Fibroblast of lung (primary cell): ENCODE measurements around the gene CCDC197. TPM values are rescaled to one million over a fixed set of nuclear protein-coding genes. Genes with fewer than 3 reads are reported as not detected.

Experiments used
- DNase-seq, 2 donors: peaks; one replicate each; pipeline versions ENCODE4 v3.0.0 to v3.0.0-alpha.2; 2010; ENCODE audit warnings: low read depth in 2 of 2
- H2AFZ ChIP-seq: 2 replicates; pipeline ENCODE4 v1.5.1; 2012; ENCODE audit warnings: low read length, control low read depth, inconsistent platforms
- H3K27ac ChIP-seq: 2 replicates; pipeline ENCODE4 v1.5.1; 2011; ENCODE audit warnings: low read length, control low read depth; ENCODE audit not compliant: insufficient read depth
- H3K27me3 ChIP-seq: 2 replicates; pipeline ENCODE4 v1.5.1; 2011; ENCODE audit warnings: mild to moderate bottlenecking, low read length; ENCODE audit not compliant: control insufficient read depth, insufficient read depth
- H3K36me3 ChIP-seq: 2 replicates; pipeline ENCODE4 v1.5.1; 2011; ENCODE audit warnings: low read length; ENCODE audit not compliant: control insufficient read depth, insufficient read depth
- H3K4me1 ChIP-seq: 2 replicates; pipeline ENCODE4 v1.5.1; 2011; ENCODE audit warnings: low read length; ENCODE audit not compliant: control insufficient read depth, insufficient read depth; ENCODE audit errors: extremely low read depth
- H3K4me2 ChIP-seq: 2 replicates; pipeline ENCODE4 v1.5.1; 2011; ENCODE audit warnings: low read length, control low read depth; ENCODE audit not compliant: insufficient read depth; ENCODE audit errors: extremely low read depth
- H3K4me3 ChIP-seq, 4 experiments: fragments of 200-600 bp in 1 of 4; sonication (generic) in 1 of 4; replicated peaks in 1 of 4; 2 replicates each; pipeline ENCODE4 v1.5.1; 2011 to 2016; ENCODE audit warnings: low read length in 4 of 4, low read depth in 3 of 4, mild to moderate bottlenecking in 3 of 4, control low read depth in 2 of 4, inconsistent platforms in 1 of 4, mixed read lengths in 1 of 4; ENCODE audit not compliant: insufficient read depth in 1 of 4; ENCODE audit errors: control extremely low read depth in 1 of 4
- H3K79me2 ChIP-seq: 2 replicates; pipeline ENCODE4 v1.5.1; 2012; ENCODE audit warnings: mild to moderate bottlenecking, low read length, inconsistent platforms; ENCODE audit not compliant: control insufficient read depth, insufficient read depth
- H3K9ac ChIP-seq: 2 replicates; pipeline ENCODE4 v1.5.1; 2011; ENCODE audit warnings: mild to moderate bottlenecking, low read length, control low read depth; ENCODE audit not compliant: insufficient read depth
- H3K9me3 ChIP-seq: 2 replicates; pipeline ENCODE4 v1.5.1; 2012; ENCODE audit warnings: low read depth, low read length; ENCODE audit not compliant: control insufficient read depth, insufficient read depth
- H4K20me1 ChIP-seq: 2 replicates; pipeline ENCODE4 v1.5.1; 2011; ENCODE audit warnings: low read length; ENCODE audit not compliant: control insufficient read depth, insufficient read depth; ENCODE audit errors: extremely low read depth
- CTCF ChIP-seq, 2 donors: IDR thresholded peaks in 1 of 2; conservative IDR thresholded peaks in 1 of 2; 1 replicate in 1 of 2; 2 replicates in 1 of 2; pipeline ENCODE4 v1.5.1; 2011 to 2012; ENCODE audit warnings: low read length in 2 of 2, control low read depth in 1 of 2, inconsistent platforms in 1 of 2, low read depth in 1 of 2, mild to moderate bottlenecking in 1 of 2
- EZH2 ChIP-seq: IDR thresholded peaks from 2 replicates; pipeline ENCODE4 v1.5.1; 2012; ENCODE audit warnings: low read length, control low read depth, mild to moderate bottlenecking; ENCODE audit errors: missing control alignments
- polyA plus RNA-seq, 2 donors: library from polyadenylated mRNA; depleted of rRNA in 1 of 2; stranded (reverse) in 1 of 2; unstranded in 1 of 2; fragments of >200 nt; gene quantifications; 2 replicates each; pipeline ENCODE4 v1.2.1, GENCODE V29; 2011 to 2012; ENCODE audit warnings: missing spikeins in 1 of 2
- total RNA-seq: library from RNA; depleted of rRNA; stranded (reverse); fragments of >200 nt; gene quantifications from 2 replicates; pipeline ENCODE4 v1.2.1, GENCODE V29; 2014

CCDC197 gene
- total and polyA plus RNA-seq, 2 donors (not counting 1 experiment from before 2014, with no cell fraction given) = not detected

GRCh38 chr14:94043111-94043755 lies 46.1 kb downstream of the CCDC197 start:
- peaks cover 13% of the 10 kb centered on the region for H3K36me3 ChIP-seq
- no peaks in the 10 kb centered on the region for H3K27me3 ChIP-seq
- no peak for TF ChIP-seq EZH2
- TF ChIP-seq CTCF (conservative IDR thresholded peaks at IDR 0.05 in 1 of 2, IDR thresholded peaks at IDR 0.05 in 1 of 2; ENCODE audit: low read depth in 1 of 2, low read length in 2 of 2) = no peak
- H3K79me2 ChIP-seq = no peaks in the 10 kb centered on the region
- DNase-seq = peak; percentile 28 to 58
- no peaks in the 10 kb centered on the region for H4K20me1 ChIP-seq
- H3K4me3 ChIP-seq = no peak overlapping the region
- no peak overlapping the region for H2AFZ ChIP-seq
- no peaks in the 10 kb centered on the region for H3K9me3 ChIP-seq
- H3K9ac ChIP-seq = no peak overlapping the region
- H3K4me1 ChIP-seq = peaks cover 25% of the 10 kb centered on the region
- no peak overlapping the region for H3K4me2 ChIP-seq
- H3K27ac ChIP-seq = peak overlapping the region; percentile 10

- H3K79me2 ChIP-seq = no peaks in the 10 kb centered on the region
- H3K27me3 ChIP-seq = no peaks in the 10 kb centered on the region
- H3K27ac ChIP-seq = no peak overlapping the region
- no peaks in the 10 kb centered on the region for H4K20me1 ChIP-seq
- H3K36me3 ChIP-seq = peaks cover 16% of the 10 kb centered on the region
- TF ChIP-seq EZH2 (no peak), CTCF (conservative IDR thresholded peaks at IDR 0.05 in 1 of 2, IDR thresholded peaks at IDR 0.05 in 1 of 2; ENCODE audit: low read depth in 1 of 2, low read length in 2 of 2) (no peak)
- H3K4me1 ChIP-seq = peaks cover 25% of the 10 kb centered on the region
- no peak overlapping the region for H2AFZ ChIP-seq
- no peaks in the 10 kb centered on the region for H3K9me3 ChIP-seq
- no peak overlapping the region for H3K4me3 ChIP-seq
- no peak overlapping the region for H3K4me2 ChIP-seq
- H3K9ac ChIP-seq = no peak overlapping the region
- DNase-seq = no peak
Observed at GRCh38 chr14:94043756-94044475, 46.8 kb downstream of the CCDC197 start.

- no peak for DNase-seq
- Histone ChIP-seq H3K9me3 (no peaks in the 10 kb centered on the region), H2AFZ (no peak overlapping the region), H3K9ac (no peak overlapping the region), H3K27me3 (no peaks in the 10 kb centered on the region), H3K79me2 (no peaks in the 10 kb centered on the region), H3K4me2 (no peak overlapping the region), H3K4me3 (no peak overlapping the region), H3K4me1 (peaks cover 25% of the 10 kb centered on the region), H4K20me1 (no peaks in the 10 kb centered on the region), H3K27ac (no peak overlapping the region), H3K36me3 (peaks cover 17% of the 10 kb centered on the region)
- TF ChIP-seq CTCF (conservative IDR thresholded peaks at IDR 0.05 in 1 of 2, IDR thresholded peaks at IDR 0.05 in 1 of 2; ENCODE audit: low read depth in 1 of 2, low read length in 2 of 2) = no peak
Observed at GRCh38 chr14:94044476-94045091, 47.5 kb downstream of the CCDC197 start.
